HCT116 (cell line): ENCODE measurements around the gene WDR31. TPM values are rescaled to one million over a fixed set of nuclear protein-coding genes. Genes with fewer than 3 reads are reported as not detected.

ENCODE experiments used
- ATAC-seq: fragments of 200-7000 bp; cut with Tn5 transposase; 2 replicates; pipeline ENCODE4 v1.9.1; 2020; ENCODE audit warnings: mild to moderate bottlenecking, moderate library complexity
- BruUV-seq: library from RNA; stranded (reverse); fragments of 400-500 nt; replicated peaks from 2 replicates; lab custom pipeline; 2021; lab: Mats Ljungman, UMichigan
- CTCF ChIA-PET: fragments of 300-600 bp; sonication (Branson Sonifier 250); formaldehyde crosslinking; loops from one replicate; lab custom pipeline; 2021; ENCODE audit warnings: antibody characterized with exemption; lab: Charles Lee
- POLR2A ChIA-PET: fragments of 300-600, 350-600 bp; sonication (Branson Sonifier 250); formaldehyde crosslinking; loops from one replicate; lab custom pipeline; 2021; ENCODE audit warnings: antibody characterized with exemption; lab: Charles Lee
- RAD21 ChIA-PET, 2 experiments: fragments of 300-600 bp; sonication (Branson Sonifier 250); formaldehyde crosslinking; loops; one replicate each; lab custom pipeline; 2023; ENCODE audit warnings: low total read pairs in 2 of 2; ENCODE audit not compliant: uncharacterized antibody in 2 of 2, unreplicated experiment in 2 of 2, low non-redundant PET in 1 of 2; lab: Charles Lee
- DNase-seq: peaks from one replicate; pipeline ENCODE4 v3.0.0-alpha.2; 2010; ENCODE audit warnings: low read depth, low spot score
- H2AFZ ChIP-seq: fragments of 200-600 bp; shearing (Covaris generic), sonication (generic); 2 replicates; pipeline ENCODE4 v1.6.1; 2017; ENCODE audit warnings: low read depth, mixed run types, mixed read lengths, antibody characterized with exemption, low read length; ENCODE audit not compliant: poor library complexity, severe bottlenecking
- H3K27ac ChIP-seq: 2 replicates; pipeline ENCODE4 v1.5.1; 2012; ENCODE audit warnings: low read depth, low read length
- H3K27me3 ChIP-seq: fragments of 200-600 bp; sonication (generic); 2 replicates; pipeline ENCODE4 v1.6.1; 2016; ENCODE audit warnings: mixed run types, low read length, mixed read lengths; ENCODE audit not compliant: insufficient read depth
- H3K36me3 ChIP-seq, 2 experiments: fragments of 200-500 bp in 1 of 2; fragments of 200-600 bp in 1 of 2; sonication (Bioruptor generic) in 1 of 2; sonication (generic) in 1 of 2; 2 replicates each; pipeline versions ENCODE4 v1.5.1 to v1.6.1; 2014 to 2016; ENCODE audit warnings: low read length in 2 of 2, inconsistent platforms in 1 of 2, mixed read lengths in 1 of 2, mixed run types in 1 of 2; ENCODE audit not compliant: insufficient read depth in 2 of 2, control insufficient read depth in 1 of 2
- H3K4me1 ChIP-seq, 2 experiments: fragments of 200-600 bp in 1 of 2; sonication (generic) in 1 of 2; 2 replicates each; pipeline versions ENCODE4 v1.5.1 to v1.6.1; 2012 to 2017; ENCODE audit warnings: low read length in 2 of 2, inconsistent platforms in 1 of 2, mild to moderate bottlenecking in 1 of 2, mixed read lengths in 1 of 2, mixed run types in 1 of 2, moderate library complexity in 1 of 2; ENCODE audit not compliant: insufficient read depth in 2 of 2, control insufficient read depth in 1 of 2
- H3K4me2 ChIP-seq: fragments of 200-600 bp; sonication (generic); 2 replicates; pipeline ENCODE4 v1.6.1; 2017; ENCODE audit warnings: mixed run types, low read length, mixed read lengths
- H3K4me3 ChIP-seq, 2 experiments: fragments of 200-600 bp in 1 of 2; sonication (generic) in 1 of 2; replicated peaks in 1 of 2; 2 replicates each; pipeline ENCODE4 v1.5.1; 2011 to 2016; ENCODE audit warnings: low read length in 2 of 2, control low read depth in 1 of 2, low read depth in 1 of 2, mild to moderate bottlenecking in 1 of 2, mixed read lengths in 1 of 2, mixed run types in 1 of 2
- H3K79me2 ChIP-seq: fragments of 200-600 bp; sonication (generic); 2 replicates; pipeline ENCODE4 v1.6.1; 2017; ENCODE audit warnings: mild to moderate bottlenecking, mixed run types, low read length, moderate library complexity, mixed read lengths; ENCODE audit not compliant: insufficient read depth
- H3K9ac ChIP-seq: fragments of 200-600 bp; sonication (generic); 2 replicates; pipeline ENCODE4 v1.6.1; 2016; ENCODE audit warnings: low read length, mixed read lengths
- H3K9me2 ChIP-seq: fragments of 200-600 bp; sonication (generic), shearing (Covaris generic); 2 replicates; pipeline ENCODE4 v1.6.1; 2017; ENCODE audit warnings: mixed run types, mild to moderate bottlenecking, moderate library complexity; ENCODE audit not compliant: insufficient read depth
- H3K9me3 ChIP-seq, 2 experiments: fragments of 200-500 bp in 1 of 2; fragments of 200-600 bp in 1 of 2; sonication (Bioruptor generic) in 1 of 2; sonication (generic) in 1 of 2; 2 replicates each; pipeline ENCODE4 v1.6.1; 2014 to 2017; ENCODE audit warnings: low read length in 2 of 2, mixed read lengths in 2 of 2, inconsistent platforms in 1 of 2, low read depth in 1 of 2, mild to moderate bottlenecking in 1 of 2, mixed run types in 1 of 2, moderate library complexity in 1 of 2; ENCODE audit not compliant: control insufficient read depth in 1 of 2, insufficient read depth in 1 of 2
- H4K20me1 ChIP-seq: fragments of 200-600 bp; sonication (generic), shearing (Covaris generic); 2 replicates; pipeline ENCODE4 v1.6.1; 2017; ENCODE audit warnings: mixed run types, mild to moderate bottlenecking, moderate library complexity; ENCODE audit not compliant: insufficient read depth
- CEBPB ChIP-seq: IDR thresholded peaks from 2 replicates; pipeline ENCODE4 v1.6.1; 2012; ENCODE audit warnings: low read depth
- JUND ChIP-seq: IDR thresholded peaks from 2 replicates; pipeline ENCODE4 v1.6.1; 2012
- REST ChIP-seq: IDR thresholded peaks from 2 replicates; pipeline ENCODE4 v1.6.1; 2012; ENCODE audit warnings: low read depth
- SIN3A ChIP-seq: IDR thresholded peaks from 2 replicates; pipeline ENCODE4 v1.6.1; 2012; ENCODE audit warnings: low read depth
- ZBTB33 ChIP-seq: IDR thresholded peaks from 2 replicates; pipeline ENCODE4 v1.6.1; 2011; ENCODE audit warnings: mild to moderate bottlenecking, low read length, moderate library complexity; ENCODE audit not compliant: insufficient replicate concordance; ENCODE audit errors: extremely low read depth
- ZFX ChIP-seq: fragments of 450-650 bp; IDR thresholded peaks from 2 replicates; pipeline ENCODE4 v1.6.1; 2017
- ZNF274 ChIP-seq: fragments of 200-500 bp; sonication (Bioruptor generic); IDR thresholded peaks from 2 replicates; pipeline ENCODE4 v1.6.1; 2014; ENCODE audit warnings: mild to moderate bottlenecking, low read depth, low read length, inconsistent platforms
- intact Hi-C: fragments of 100-400 bp; cut with micrococcal nuclease; formaldehyde crosslinking; loops from 2 replicates; pipeline ENCODE4 v1.10.0; 2022
- total RNA-seq: library from RNA; stranded (reverse); gene quantifications from one replicate; pipeline ENCODE4 v1.2.1, GENCODE V29; 2021; ENCODE audit not compliant: unreplicated experiment

Gene WDR31
- total RNA-seq, 1 experiment from 2014 or later = 5.9 TPM

GRCh38 chr9:113302792-113303418, 37.2 kb downstream of the WDR31 start, which contains the start of gene RNF183:
Gene RNF183, minus strand, starts transcription at chr9:113303376. Its CDS starts 5,192 bp downstream, at chr9:113298184.
- ATAC-seq = no peak
- Histone ChIP-seq H3K36me3 (no peaks in the 10 kb centered on the region), H2AFZ (no peak within 1 kb of the TSS), H3K4me3 (no peak within 1 kb of the TSS), H3K4me2 (no peak within 1 kb of the TSS), H3K9me3 (no peaks in the 10 kb centered on the region), H3K4me1 (no peaks in the 10 kb centered on the region), H3K79me2 (no peaks in the 10 kb centered on the region), H3K27ac (no peak within 1 kb of the TSS), H3K9me2 (no peaks in the 10 kb centered on the region), H3K27me3 (0 out of 2 replicates have a peak, but pooled peaks cover 6% of the 10 kb centered on the region), H4K20me1 (no peaks in the 10 kb centered on the region), H3K9ac (no peak within 1 kb of the TSS)
- no peak for TF ChIP-seq ZFX
- no peak for TF ChIP-seq SIN3A
- no peak for TF ChIP-seq ZBTB33
- TF ChIP-seq ZNF274 = no peak
- no peak for TF ChIP-seq JUND
- TF ChIP-seq CEBPB = no peak
- no peak for TF ChIP-seq REST
- BruUV-seq = no TSS peak
- no peak for DNase-seq
- POLR2A ChIA-PET = no interaction called here
- intact Hi-C loops = loop anchor here (10.0 kb wide), 1 partner anchor 352 kb away; no protein-coding TSS in a partner anchor
- CTCF ChIA-PET = no interaction called here
- RAD21 ChIA-PET = no interaction called here
